ENCODE measurements around the gene DENND4B. TPM values are rescaled to one million over a fixed set of nuclear protein-coding genes. Genes with fewer than 3 reads are reported as not detected.

Gene DENND4B
- total and polyA plus RNA-seq, 10 of the 15 experiments (the other 5 are each of a cell fraction or from before 2014, with no cell fraction given), result 12.0 to 74.8 (median 22.7) TPM

GRCh38 chr1:153944827-153945117 lies 1.7 kb downstream of the DENND4B start:
- Histone ChIP-seq H3K4me1 (ENCODE audit: control insufficient read depth, insufficient read depth, low read length) (peaks cover 18% of the 10 kb centered on the region), H3K27me3 (replicated peaks in 1 of 2; ENCODE audit: control insufficient read depth in 2 of 2, insufficient read depth in 2 of 2, low read length in 1 of 2) (no peaks in the 10 kb centered on the region), H4K20me1 (ENCODE audit: control insufficient read depth, insufficient read depth) (no peaks in the 10 kb centered on the region), H3K36me3 (ENCODE audit: control insufficient read depth in 2 of 2, insufficient read depth in 2 of 2, low read length in 1 of 2) (peaks cover 21% of the 10 kb centered on the region in 2 experiments; a peak in 3 of 4 replicates), H2AFZ (ENCODE audit: control insufficient read depth, low read depth, low read length) (peak overlapping the region; percentile 62), H3K4me2 (ENCODE audit: control insufficient read depth, insufficient read depth) (peak overlapping the region; percentile 100), H3K79me2 (ENCODE audit: control insufficient read depth, insufficient read depth, low read length) (peaks cover 28% of the 10 kb centered on the region), H3K9me3 (replicated peaks; ENCODE audit: control insufficient read depth, insufficient read depth, low read length) (no peaks in the 10 kb centered on the region), H3K9ac (ENCODE audit: control insufficient read depth, insufficient read depth, low read length) (peak overlapping the region; percentile 99), H3K27ac (ENCODE audit: control insufficient read depth, insufficient read depth) (peak overlapping the region; percentile 95), H3K4me3 (peak overlapping the region; percentile 100)
- WGBS (ENCODE audit: insufficient coverage, insufficient replicate concordance, low lambda C conversion rate, missing lambda C conversion rate), result 2% methylated on average over 3 of the region's 3 CpGs
- FAIRE-seq, result no peak
- ChIA-PET RAD21 (ENCODE audit: unreplicated experiment) (interaction anchor here (0.9 to 4.9 kb wide), 16 partner anchors 12 to 153 kb away, joined by 3 to 55 read pairs (median 11); partner anchors contain the start of genes CREB3L4, CRTC2, GATAD2B and JTB), POLR2A (interaction anchor here (0.6 to 5.3 kb wide), 14 partner anchors 10 to 147 kb away, joined by 3 to 83 read pairs (median 8); partner anchors contain the start of genes CREB3L4, GATAD2B, JTB and RAB13), CTCF (interaction anchor here (0.6 to 4.8 kb wide), 9 partner anchors 21 to 266 kb away, joined by 3 to 54 read pairs (median 20); partner anchors contain the start of genes CREB3L4, GATAD2B, NPR1 and RAB13), SMC1A (ENCODE audit: uncharacterized antibody, unreplicated experiment) (interaction anchor here (0.7 to 4.5 kb wide), 21 partner anchors 9 to 273 kb away, joined by 3 to 59 read pairs (median 5); partner anchors contain the start of genes CREB3L4, GATAD2B, RPS27 and SLC39A1)
- intact Hi-C loops (cut with micrococcal nuclease; ENCODE audit: unreplicated experiment) (loop anchor here (1.0 to 2.0 kb wide), 2 partner anchors 22 to 23 kb away; partner anchors contain the start of genes CREB3L4 and GATAD2B), in situ Hi-C loops (cut with MboI) (no loop called here)
- no peak for DNase-seq (ENCODE audit: low read depth, low spot score)
- TSS peak; percentile 56 for BruUV-seq (replicated peaks)
- ATAC-seq, result no peak
- TF ChIP-seq ATF7 (IDR thresholded peaks at IDR 0.05; ENCODE audit: low read depth), result no peak
- TF ChIP-seq GATAD2B (conservative IDR thresholded peaks at IDR 0.05; ENCODE audit: low read depth), result no peak
- no peak for TF ChIP-seq SUPT20H (IDR thresholded peaks at IDR 0.05; ENCODE audit: borderline replicate concordance, control insufficient read depth, low read depth, low read length)
- no peak for TF ChIP-seq ZNF274 (IDR thresholded peaks at IDR 0.05; ENCODE audit: insufficient read depth, insufficient read length)
- no peak for TF ChIP-seq ZBTB11 (CRISPR knock-in tag; IDR thresholded peaks at IDR 0.05)
- no peak for TF ChIP-seq EGR1 (IDR thresholded peaks at IDR 0.05; ENCODE audit: borderline replicate concordance in 1 of 2, low read depth in 2 of 2, low read length in 2 of 2)
- no peak for TF ChIP-seq PBX3 (IDR thresholded peaks at IDR 0.05; ENCODE audit: insufficient replicate concordance, low read depth, low read length)
- TF ChIP-seq CUX1 (IDR thresholded peaks at IDR 0.05; ENCODE audit: insufficient replicate concordance, low read depth, low read length), result no peak
- TF ChIP-seq CREM (IDR thresholded peaks at IDR 0.05; ENCODE audit: low read depth), result no peak
- no peak for TF ChIP-seq WRNIP1 (IDR thresholded peaks at IDR 0.05; ENCODE audit: borderline replicate concordance, low read depth, low read length)
- TF ChIP-seq NFYA (IDR thresholded peaks at IDR 0.05; ENCODE audit: borderline replicate concordance, low read depth, low read length), result no peak
- no peak for TF ChIP-seq GABPA (IDR thresholded peaks at IDR 0.05; ENCODE audit: low read depth)
- no peak for TF ChIP-seq BACH1 (IDR thresholded peaks at IDR 0.05; ENCODE audit: borderline replicate concordance)

All from GM12878 (cell line).